MM.1S (cell line): ENCODE measurements around the gene OLFML2A.

Source experiments
- DNase-seq: peaks from one replicate; pipeline ENCODE4 v3.0.0-alpha.2; 2015
- H2AFZ ChIP-seq: fragments of 300-600 bp; sonication (generic); 2 replicates; pipeline ENCODE4 v1.6.0; 2016; ENCODE audit warnings: antibody characterized with exemption, low read length
- H3F3A ChIP-seq: fragments of 300-600 bp; sonication (generic); 2 replicates; pipeline ENCODE4 v1.6.1; 2016; ENCODE audit warnings: mild to moderate bottlenecking, antibody characterized with exemption, low read length, moderate library complexity, mixed read lengths; ENCODE audit not compliant: insufficient read depth
- H3K27ac ChIP-seq: fragments of 300-600 bp; sonication (generic); 2 replicates; pipeline ENCODE4 v1.5.1; 2016; ENCODE audit warnings: mild to moderate bottlenecking, low read length
- H3K27me3 ChIP-seq: fragments of 300-600 bp; sonication (generic); replicated peaks from 2 replicates; pipeline ENCODE4 v1.6.0; 2016; ENCODE audit warnings: low read length; ENCODE audit not compliant: insufficient read depth
- H3K36me3 ChIP-seq: fragments of 300-600 bp; sonication (generic); replicated peaks from 2 replicates; pipeline ENCODE4 v1.6.1; 2016; ENCODE audit warnings: mild to moderate bottlenecking, low read length, mixed read lengths; ENCODE audit not compliant: insufficient read depth
- H3K4me1 ChIP-seq: fragments of 300-600 bp; sonication (generic); 2 replicates; pipeline ENCODE4 v1.6.1; 2016; ENCODE audit warnings: low read length, mixed read lengths
- H3K4me2 ChIP-seq: fragments of 300-600 bp; sonication (generic); 2 replicates; pipeline ENCODE4 v1.6.0; 2016; ENCODE audit warnings: low read depth, low read length
- H3K4me3 ChIP-seq: fragments of 300-600 bp; sonication (generic); 2 replicates; pipeline ENCODE4 v1.5.1; 2016; ENCODE audit warnings: low read length, mixed read lengths
- H3K79me2 ChIP-seq: fragments of 300-600 bp; sonication (generic); 2 replicates; pipeline ENCODE4 v1.6.1; 2016; ENCODE audit warnings: mixed run types, low read length, mixed read lengths
- H3K9ac ChIP-seq: fragments of 300-600 bp; sonication (generic); 2 replicates; pipeline ENCODE4 v1.6.1; 2016; ENCODE audit warnings: low read length, mixed read lengths
- H3K9me2 ChIP-seq: fragments of 300-600 bp; sonication (generic); replicated peaks from 2 replicates; pipeline ENCODE4 v1.6.1; 2016; ENCODE audit warnings: mild to moderate bottlenecking, low read length, mixed read lengths; ENCODE audit not compliant: insufficient read depth
- H3K9me3 ChIP-seq: fragments of 300-600 bp; sonication (generic); replicated peaks from 2 replicates; pipeline ENCODE4 v1.6.1; 2016; ENCODE audit warnings: mild to moderate bottlenecking, low read length, mixed read lengths; ENCODE audit not compliant: insufficient read depth
- H4K20me1 ChIP-seq: fragments of 300-600 bp; sonication (generic); 2 replicates; pipeline ENCODE4 v1.6.1; 2016; ENCODE audit warnings: mild to moderate bottlenecking, low read length, moderate library complexity, mixed read lengths; ENCODE audit not compliant: insufficient read depth
- EZH2 ChIP-seq: fragments of 300-600 bp; sonication (generic); optimal IDR thresholded peaks from 2 replicates; pipeline ENCODE3; 2017; ENCODE audit warnings: low read depth, mild to moderate bottlenecking, antibody characterized with exemption, low read length, mixed read lengths
- EZH2phosphoT487 ChIP-seq: fragments of 300-600 bp; sonication (generic); IDR thresholded peaks from 2 replicates; pipeline ENCODE4 v1.6.1; 2018; ENCODE audit warnings: antibody characterized with exemption, low read length
- TF ChIP-seq, protein P1 (sequence below): fragments of 300-600 bp; sonication (generic); IDR thresholded peaks from 2 replicates; pipeline ENCODE4 v1.5.1; 2016; ENCODE audit warnings: antibody characterized with exemption, low read length, mixed read lengths

OLFML2A gene

DNA sequence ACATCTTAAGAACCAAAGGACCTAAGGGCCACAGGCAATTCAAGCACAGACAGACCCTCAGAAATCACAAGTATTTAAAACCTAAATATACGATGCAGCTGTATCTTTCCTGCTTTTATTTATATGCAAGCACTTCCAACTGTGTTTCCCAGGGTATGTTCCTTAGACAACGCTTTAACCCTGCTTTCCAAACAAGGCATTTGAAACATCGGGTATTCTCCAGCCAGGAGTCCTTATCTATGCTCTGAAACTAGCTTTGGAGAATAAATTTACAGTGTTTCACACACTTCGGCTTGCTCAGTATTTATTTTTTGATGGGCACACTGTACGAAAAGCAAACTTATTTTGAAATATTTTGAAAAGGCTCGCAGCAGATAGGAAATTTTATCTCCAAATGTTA is 19.3 kb upstream of the OLFML2A start:
- Histone ChIP-seq H3K79me2 (no peaks in the 10 kb centered on the region), H3K4me1 (no peaks in the 10 kb centered on the region), H3K27ac (no peak overlapping the region), H3K4me3 (no peak overlapping the region), H3K9me2 (no peaks in the 10 kb centered on the region), H4K20me1 (no peaks in the 10 kb centered on the region), H3K9ac (no peak overlapping the region), H3K27me3 (no peaks in the 10 kb centered on the region), H3K4me2 (no peak overlapping the region), H3K36me3 (no peaks in the 10 kb centered on the region), H3K9me3 (no peaks in the 10 kb centered on the region), H2AFZ (no peak overlapping the region), H3F3A (no peaks in the 10 kb centered on the region)
- TF ChIP-seq, protein P1, sequence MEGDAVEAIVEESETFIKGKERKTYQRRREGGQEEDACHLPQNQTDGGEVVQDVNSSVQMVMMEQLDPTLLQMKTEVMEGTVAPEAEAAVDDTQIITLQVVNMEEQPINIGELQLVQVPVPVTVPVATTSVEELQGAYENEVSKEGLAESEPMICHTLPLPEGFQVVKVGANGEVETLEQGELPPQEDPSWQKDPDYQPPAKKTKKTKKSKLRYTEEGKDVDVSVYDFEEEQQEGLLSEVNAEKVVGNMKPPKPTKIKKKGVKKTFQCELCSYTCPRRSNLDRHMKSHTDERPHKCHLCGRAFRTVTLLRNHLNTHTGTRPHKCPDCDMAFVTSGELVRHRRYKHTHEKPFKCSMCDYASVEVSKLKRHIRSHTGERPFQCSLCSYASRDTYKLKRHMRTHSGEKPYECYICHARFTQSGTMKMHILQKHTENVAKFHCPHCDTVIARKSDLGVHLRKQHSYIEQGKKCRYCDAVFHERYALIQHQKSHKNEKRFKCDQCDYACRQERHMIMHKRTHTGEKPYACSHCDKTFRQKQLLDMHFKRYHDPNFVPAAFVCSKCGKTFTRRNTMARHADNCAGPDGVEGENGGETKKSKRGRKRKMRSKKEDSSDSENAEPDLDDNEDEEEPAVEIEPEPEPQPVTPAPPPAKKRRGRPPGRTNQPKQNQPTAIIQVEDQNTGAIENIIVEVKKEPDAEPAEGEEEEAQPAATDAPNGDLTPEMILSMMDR, result no peak
- TF ChIP-seq EZH2 (no peak), EZH2phosphoT487 (no peak)
- no peak for DNase-seq

DNA sequence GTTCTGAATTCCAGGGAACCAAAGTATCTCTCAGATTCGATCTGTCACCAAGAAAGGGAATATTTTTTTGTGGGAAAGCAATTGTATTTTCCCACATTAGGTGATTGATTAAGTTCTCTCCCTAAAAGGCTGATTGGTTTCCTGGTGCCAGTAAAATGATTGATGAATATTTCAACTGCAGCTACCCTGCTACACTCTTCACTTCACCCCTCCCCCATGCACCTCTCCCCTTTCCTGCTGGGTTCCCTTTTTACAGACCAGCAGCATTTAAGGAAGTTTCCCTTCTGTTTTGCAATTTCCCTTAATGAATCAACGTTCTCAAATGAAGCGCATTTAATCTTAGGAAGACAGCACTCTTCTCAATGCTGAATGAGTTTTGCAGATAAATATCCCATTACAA is 18.9 kb upstream of the OLFML2A start:
- Histone ChIP-seq H3K4me1 (no peaks in the 10 kb centered on the region), H3K36me3 (no peaks in the 10 kb centered on the region), H3K4me2 (no peak overlapping the region), H3K27ac (no peak overlapping the region), H3F3A (no peaks in the 10 kb centered on the region), H3K79me2 (no peaks in the 10 kb centered on the region), H3K4me3 (no peak overlapping the region), H4K20me1 (no peaks in the 10 kb centered on the region), H2AFZ (no peak overlapping the region), H3K9me3 (no peaks in the 10 kb centered on the region), H3K27me3 (no peaks in the 10 kb centered on the region), H3K9ac (no peak overlapping the region), H3K9me2 (no peaks in the 10 kb centered on the region)
- TF ChIP-seq EZH2, result no peak
- TF ChIP-seq EZH2phosphoT487, result no peak
- TF ChIP-seq, protein P1, result no peak
- no peak for DNase-seq

DNA sequence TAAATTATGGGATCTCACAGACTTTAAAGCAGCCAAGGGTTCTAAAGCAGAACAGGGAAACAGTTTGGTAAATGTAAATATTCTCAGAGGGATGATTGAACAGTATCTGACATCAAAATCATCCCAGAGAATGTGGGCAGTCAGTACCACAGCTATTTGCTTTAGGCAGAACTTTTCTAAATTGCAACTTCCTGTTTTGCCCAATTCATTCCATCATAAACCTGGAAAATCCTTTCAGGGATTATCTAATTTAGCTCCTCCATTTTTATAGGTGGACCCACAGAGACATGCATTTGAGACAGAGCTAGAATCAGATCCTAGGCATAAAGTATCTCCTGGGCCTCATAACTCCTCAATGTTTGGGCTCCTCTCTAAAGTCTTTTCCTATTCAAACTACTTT is 18.2 kb upstream of the OLFML2A start:
- H3K4me2 ChIP-seq, result no peak overlapping the region

DNA sequence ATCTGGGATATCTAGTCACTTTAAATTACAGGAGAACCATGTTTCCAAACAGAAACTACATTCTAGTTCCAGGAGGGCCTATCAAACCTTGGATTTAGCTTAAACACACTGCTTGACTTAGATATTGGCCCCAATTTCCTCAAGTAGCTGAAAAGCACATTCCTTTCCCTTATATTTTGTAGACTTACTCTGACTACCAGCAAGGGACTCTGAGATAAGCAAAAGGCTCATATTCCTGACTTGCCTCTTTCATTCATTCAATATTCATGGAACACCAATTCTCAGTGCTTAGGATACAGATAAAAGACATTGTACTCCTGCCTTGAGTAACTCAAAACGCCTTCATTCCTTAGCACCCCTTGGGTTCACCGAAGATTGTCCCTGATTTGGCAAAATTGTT is 17.6 kb upstream of the OLFML2A start:
- Histone ChIP-seq H3K79me2 (0 out of 2 replicates have a peak, but pooled peaks cover 2% of the 10 kb centered on the region), H3F3A (no peaks in the 10 kb centered on the region), H3K9me3 (no peaks in the 10 kb centered on the region), H3K9me2 (no peaks in the 10 kb centered on the region), H3K27me3 (no peaks in the 10 kb centered on the region), H3K36me3 (no peaks in the 10 kb centered on the region), H2AFZ (no peak overlapping the region), H4K20me1 (no peaks in the 10 kb centered on the region), H3K4me2 (no peak overlapping the region), H3K4me3 (no peak overlapping the region), H3K4me1 (no peaks in the 10 kb centered on the region), H3K9ac (no peak overlapping the region), H3K27ac (no peak overlapping the region)
- TF ChIP-seq EZH2, result no peak
- no peak for TF ChIP-seq EZH2phosphoT487
- TF ChIP-seq, protein P1, result no peak
- no peak for DNase-seq

More for the DNA sequence above, 18.2 kb upstream of the OLFML2A start:
- Histone ChIP-seq H3K27ac (no peak overlapping the region), H3K9ac (no peak overlapping the region), H4K20me1 (no peaks in the 10 kb centered on the region), H3K36me3 (no peaks in the 10 kb centered on the region), H3K4me1 (no peaks in the 10 kb centered on the region), H2AFZ (no peak overlapping the region), H3K27me3 (no peaks in the 10 kb centered on the region), H3K9me3 (no peaks in the 10 kb centered on the region), H3F3A (no peaks in the 10 kb centered on the region), H3K4me3 (no peak overlapping the region), H3K9me2 (no peaks in the 10 kb centered on the region), H3K79me2 (no peaks in the 10 kb centered on the region)
- DNase-seq, result no peak
- TF ChIP-seq EZH2phosphoT487, result no peak
